OCI-LY1 (cell line): Measurements from ENCODE around the gene MIGA1.

ENCODE experiments used
- H2AFZ ChIP-seq: fragments of 200-600 bp; sonication (generic), shearing (Covaris generic); 2 replicates; pipeline ENCODE4 v1.6.0; 2014; ENCODE audit warnings: antibody characterized with exemption, mild to moderate bottlenecking, low read length
- H3F3A ChIP-seq: fragments of 200-600 bp; sonication (generic), shearing (Covaris generic); 2 replicates; pipeline ENCODE4 v1.6.0; 2014; ENCODE audit warnings: mild to moderate bottlenecking, antibody characterized with exemption, low read length, moderate library complexity; ENCODE audit not compliant: insufficient read depth
- H3K27ac ChIP-seq: fragments of 200-600 bp; sonication (generic); 2 replicates; pipeline ENCODE4 v1.5.1; 2014; ENCODE audit warnings: low read length, mixed run types, mild to moderate bottlenecking, low read depth; ENCODE audit not compliant: poor library complexity, severe bottlenecking
- H3K27me3 ChIP-seq: fragments of 200-600 bp; sonication (generic); 2 replicates; pipeline ENCODE4 v1.6.0; 2014; ENCODE audit warnings: antibody characterized with exemption, mild to moderate bottlenecking, low read length, moderate library complexity; ENCODE audit not compliant: insufficient read depth
- H3K36me3 ChIP-seq: fragments of 200-600 bp; sonication (generic); 2 replicates; pipeline ENCODE4 v1.6.1; 2014; ENCODE audit warnings: mild to moderate bottlenecking, antibody characterized with exemption, low read length, moderate library complexity, mixed read lengths; ENCODE audit not compliant: insufficient read depth
- H3K4me1 ChIP-seq: fragments of 200-600 bp; sonication (generic); 2 replicates; pipeline ENCODE4 v1.5.1; 2014; ENCODE audit warnings: mild to moderate bottlenecking, low read length, moderate library complexity; ENCODE audit not compliant: insufficient read depth, severe bottlenecking
- H3K4me2 ChIP-seq: fragments of 200-600 bp; sonication (generic), shearing (Covaris generic); 2 replicates; pipeline ENCODE4 v1.6.1; 2014; ENCODE audit warnings: low read length
- H3K4me3 ChIP-seq: fragments of 200-600 bp; sonication (generic); 2 replicates; pipeline ENCODE4 v1.5.1; 2014; ENCODE audit warnings: low read length, low read depth, mild to moderate bottlenecking, mixed read lengths; ENCODE audit not compliant: poor library complexity, severe bottlenecking
- H3K79me2 ChIP-seq: fragments of 200-600 bp; shearing (Covaris generic); 2 replicates; pipeline ENCODE4 v1.6.1; 2016; ENCODE audit warnings: mixed run types, low read length, mixed read lengths; ENCODE audit not compliant: insufficient read depth
- H3K9ac ChIP-seq: fragments of 200-600 bp; sonication (generic), shearing (Covaris generic); 2 replicates; pipeline ENCODE4 v1.6.1; 2014; ENCODE audit warnings: mild to moderate bottlenecking, low read length, mixed read lengths
- H3K9me2 ChIP-seq: fragments of 200-600 bp; sonication (generic), shearing (Covaris generic); 2 replicates; pipeline ENCODE4 v1.6.1; 2014; ENCODE audit warnings: low read depth, mild to moderate bottlenecking, low read length, mixed read lengths
- H3K9me3 ChIP-seq: fragments of 200-600 bp; shearing (Covaris generic); 2 replicates; pipeline ENCODE4 v1.6.1; 2014; ENCODE audit warnings: low read length, mixed read lengths
- H4K20me1 ChIP-seq: fragments of 200-600 bp; sonication (generic), shearing (Covaris generic); 2 replicates; pipeline ENCODE4 v1.6.0; 2016; ENCODE audit warnings: mild to moderate bottlenecking, low read length; ENCODE audit not compliant: insufficient read depth
- CTCF ChIP-seq: fragments of 200-600 bp; sonication (generic), shearing (Covaris generic); IDR thresholded peaks from 2 replicates; pipeline ENCODE4 v1.5.1; 2017; ENCODE audit warnings: mild to moderate bottlenecking, antibody characterized with exemption, low read length, moderate library complexity, mixed read lengths
- EZH2 ChIP-seq: fragments of 200-600 bp; sonication (generic), shearing (Covaris generic); IDR thresholded peaks from 2 replicates; pipeline ENCODE4 v1.8.0; 2017; ENCODE audit warnings: borderline replicate concordance, mixed run types, mild to moderate bottlenecking, antibody characterized with exemption, low read length, moderate library complexity, mixed read lengths

Gene MIGA1

GRCh38 chr1:77831976-77832711 lies 52.7 kb downstream of the MIGA1 start:
- H3K27me3 ChIP-seq: no peaks in the 10 kb centered on the region
- H2AFZ ChIP-seq: no peak overlapping the region
- H4K20me1 ChIP-seq: no peaks in the 10 kb centered on the region
- H3K4me3 ChIP-seq: no peak overlapping the region
- H3K36me3 ChIP-seq: peaks cover 13% of the 10 kb centered on the region; the same call in 1 of the 2 replicates
- no peaks in the 10 kb centered on the region for H3K79me2 ChIP-seq
- no peaks in the 10 kb centered on the region for H3K9me2 ChIP-seq
- no peaks in the 10 kb centered on the region for H3F3A ChIP-seq
- H3K4me1 ChIP-seq: no peaks in the 10 kb centered on the region
- no peak overlapping the region for H3K9ac ChIP-seq
- no peaks in the 10 kb centered on the region for H3K9me3 ChIP-seq
- TF ChIP-seq EZH2 (no peak), CTCF (no peak)
- no peak overlapping the region for H3K4me2 ChIP-seq
- no peak overlapping the region for H3K27ac ChIP-seq

- Histone ChIP-seq H3K4me1 (no peaks in the 10 kb centered on the region), H3K9me2 (no peaks in the 10 kb centered on the region), H3K79me2 (no peaks in the 10 kb centered on the region), H3K27me3 (no peaks in the 10 kb centered on the region), H3K9ac (no peak overlapping the region), H2AFZ (no peak overlapping the region), H3K4me2 (no peak overlapping the region), H3K4me3 (no peak overlapping the region), H4K20me1 (no peaks in the 10 kb centered on the region), H3F3A (no peaks in the 10 kb centered on the region), H3K27ac (no peak overlapping the region), H3K9me3 (no peaks in the 10 kb centered on the region), H3K36me3 (peaks cover 13% of the 10 kb centered on the region; the same call in 1 of the 2 replicates)
- TF ChIP-seq EZH2: no peak
- TF ChIP-seq CTCF: no peak
Observed at GRCh38 chr1:77832901-77833300, 53.5 kb downstream of the MIGA1 start.

DNA sequence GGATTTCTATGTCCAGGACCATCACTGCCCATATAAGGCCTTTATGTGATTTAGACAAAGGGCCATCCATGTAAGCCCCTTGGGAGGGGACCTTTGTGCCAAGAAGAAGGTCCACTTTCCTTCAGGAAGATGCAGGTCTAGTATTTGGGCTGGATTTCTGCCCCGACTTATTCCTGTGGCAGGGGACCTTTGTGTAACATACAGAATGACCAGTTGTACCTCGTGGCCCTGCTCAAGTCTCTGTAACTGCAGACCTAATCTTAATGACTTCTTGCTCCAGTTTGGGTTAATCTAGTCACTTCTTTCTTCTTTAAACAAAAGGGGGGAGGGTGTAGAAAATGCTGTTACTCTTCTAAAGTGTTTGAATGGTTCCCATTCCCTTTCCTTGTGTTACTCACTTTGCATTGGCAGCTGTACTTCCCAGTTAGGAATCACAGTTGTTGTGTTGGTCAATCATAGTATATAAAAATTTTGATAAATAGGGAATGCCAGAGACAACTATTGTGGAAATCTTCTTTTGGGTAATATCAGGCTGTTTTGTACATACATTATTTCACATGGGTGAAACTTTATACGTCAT lies 54.2 kb downstream of the MIGA1 start:
- Histone ChIP-seq H3K4me3 (no peak overlapping the region), H3K27ac (no peak overlapping the region), H3F3A (no peaks in the 10 kb centered on the region), H4K20me1 (no peaks in the 10 kb centered on the region), H3K36me3 (peaks cover 13% of the 10 kb centered on the region; the same call in 1 of the 2 replicates), H3K9me3 (no peaks in the 10 kb centered on the region), H3K79me2 (no peaks in the 10 kb centered on the region), H2AFZ (no peak overlapping the region), H3K9me2 (no peaks in the 10 kb centered on the region), H3K9ac (no peak overlapping the region), H3K4me2 (no peak overlapping the region), H3K27me3 (no peaks in the 10 kb centered on the region), H3K4me1 (no peaks in the 10 kb centered on the region)
- TF ChIP-seq CTCF: no peak
